Epithelial cell of proximal tubule (primary cell): Measurements from ENCODE around the gene PNRC1. TPM values are rescaled to one million over a fixed set of nuclear protein-coding genes. Genes with fewer than 3 reads are reported as not detected.
"Not testable (repeated sequence)": the region's sequence is repeated elsewhere in the genome, so short reads cannot be mapped to it uniquely, and the experiment has no call there.

ENCODE experiments used
- DNase-seq: peaks from one replicate; pipeline ENCODE4 v3.0.0-alpha.2; 2011; ENCODE audit warnings: low read depth
- H3K4me3 ChIP-seq: 2 replicates; pipeline ENCODE4 v1.5.1; 2011; ENCODE audit warnings: low read depth, mild to moderate bottlenecking, low read length
- CTCF ChIP-seq: conservative IDR thresholded peaks from 2 replicates; pipeline ENCODE4 v1.5.1; 2012; ENCODE audit warnings: low read depth, mild to moderate bottlenecking, low read length
- total RNA-seq: library from RNA; depleted of rRNA; stranded (reverse); fragments of >200 nt; gene quantifications from 2 replicates; pipeline ENCODE4 v1.2.3, GENCODE V29; 2015

PNRC1 gene
- total RNA-seq, 1 donor from 2014 or later: 62.6 TPM

GRCh38 chr6:89058627-89059026, 21.9 kb upstream of the PNRC1 start:
- H3K4me3 ChIP-seq: no peak overlapping the region
- no peak for TF ChIP-seq CTCF

GRCh38 chr6:89059227-89059626, 21.3 kb upstream of the PNRC1 start:
- no peak overlapping the region for H3K4me3 ChIP-seq
- DNase-seq: no peak
- no peak for TF ChIP-seq CTCF

More at GRCh38 chr6:89058627-89059026, 21.9 kb upstream of the PNRC1 start:
- DNase-seq: no peak

- no peak for DNase-seq
- no peak overlapping the region for H3K4me3 ChIP-seq
- no peak for TF ChIP-seq CTCF
Observed at GRCh38 chr6:89063881-89064280, 16.7 kb upstream of the PNRC1 start.

- DNase-seq, H3K4me3 ChIP-seq: not testable (repeated sequence)
Observed at GRCh38 chr6:89064931-89065330, 15.6 kb upstream of the PNRC1 start.

GRCh38 chr6:89066121-89066520, 14.4 kb upstream of the PNRC1 start:
- not testable (repeated sequence) for H3K4me3 ChIP-seq, DNase-seq

GRCh38 chr6:89066940-89067646, 13.5 kb upstream of the PNRC1 start:
- no peak overlapping the region for H3K4me3 ChIP-seq
- no peak for TF ChIP-seq CTCF
- no peak for DNase-seq

- no peak for TF ChIP-seq CTCF
- no peak overlapping the region for H3K4me3 ChIP-seq
- DNase-seq: no peak
Observed at GRCh38 chr6:89067796-89068195, 12.8 kb upstream of the PNRC1 start.

GRCh38 chr6:89068695-89069094, 11.9 kb upstream of the PNRC1 start:
- H3K4me3 ChIP-seq: no peak overlapping the region
- no peak for TF ChIP-seq CTCF
- no peak for DNase-seq
